Measurements from ENCODE around the gene UBAP2L. TPM values are rescaled to one million over a fixed set of nuclear protein-coding genes. Genes with fewer than 3 reads are reported as not detected.

The UBAP2L gene
- polyA plus RNA-seq, 1 donor (not counting 4 experiments of a cell fraction or from before 2014, with no cell fraction given) = 198 TPM

DNA sequence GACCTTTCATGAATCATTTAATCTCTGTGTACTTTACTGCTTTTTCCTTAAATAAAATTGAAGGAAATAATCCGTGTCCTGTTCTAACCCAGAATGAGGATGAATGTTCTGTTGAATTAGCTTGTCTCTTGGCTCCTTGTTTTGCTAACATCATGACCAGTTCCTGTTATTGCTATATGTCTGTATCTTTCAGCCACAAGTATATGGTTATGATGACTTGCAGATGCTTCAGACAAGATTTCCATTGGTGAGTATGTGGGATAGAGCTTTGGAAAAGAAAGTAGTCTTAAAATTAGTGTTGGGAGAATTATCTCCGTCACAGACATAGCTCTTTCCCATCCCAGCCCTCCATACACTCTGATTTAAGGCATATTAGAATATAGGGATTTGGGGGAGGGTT lies 38.0 kb downstream of the UBAP2L start:
- dilution Hi-C loops (cut with MboI; ENCODE audit: extremely low pct_ligation_motif_present, low sequenced_read_pairs) = no loop called here

DNA sequence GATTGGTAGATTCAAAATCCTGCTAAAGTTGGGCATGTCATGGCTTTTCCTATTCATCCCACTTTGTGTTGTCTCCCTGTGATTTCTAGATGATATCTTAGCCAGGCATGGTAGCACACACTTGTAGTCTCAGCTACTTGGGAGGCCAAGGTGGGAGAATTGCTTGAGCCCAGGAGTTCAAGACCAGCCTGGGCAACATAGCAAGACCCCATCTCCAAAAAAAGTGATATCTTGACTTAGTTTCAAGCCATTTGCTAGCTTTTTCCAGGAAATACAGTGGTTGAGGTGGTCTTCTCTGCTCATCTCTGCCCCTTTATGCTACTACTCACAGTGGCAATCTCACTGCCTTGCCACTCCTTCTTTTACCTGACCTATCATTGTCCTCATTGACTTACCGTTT lies 39.4 kb downstream of the UBAP2L start:
- FAIRE-seq = no peak

More for the DNA sequence above, 38.0 kb downstream of the UBAP2L start:
- Histone ChIP-seq H3K9ac (ENCODE audit: control insufficient read depth, extremely low read depth, insufficient read depth, low read length) (no peak overlapping the region), H3K27me3 (ENCODE audit: control insufficient read depth, extremely low read depth, insufficient read depth, low read length) (no peaks in the 10 kb centered on the region), H4K20me1 (ENCODE audit: control insufficient read depth, extremely low read depth, insufficient read depth, low read length) (no peaks in the 10 kb centered on the region), H3K4me2 (ENCODE audit: control insufficient read depth, extremely low read depth, insufficient read depth, low read depth, low read length) (no peak overlapping the region), H3K9me1 (ENCODE audit: control insufficient read depth, extremely low read depth, insufficient read depth, low read length) (no peaks in the 10 kb centered on the region), H3K27ac (ENCODE audit: control insufficient read depth, insufficient read depth, low read length) (no peak overlapping the region), H3K36me3 (ENCODE audit: control insufficient read depth in 2 of 2, extremely low read depth in 1 of 2, insufficient read depth in 2 of 2, low read length in 2 of 2) (peaks cover 59 to 70% of the 10 kb centered on the region in 2 experiments), H3K79me2 (ENCODE audit: control insufficient read depth, insufficient read depth, low read length) (no peaks in the 10 kb centered on the region), H3K4me1 (ENCODE audit: control insufficient read depth, extremely low read depth, insufficient read depth, low read length) (no peaks in the 10 kb centered on the region), H2AFZ (ENCODE audit: control insufficient read depth, low read length) (no peak overlapping the region), H3K4me3 (ENCODE audit: control insufficient read depth in 2 of 3, extremely low read depth in 1 of 3, insufficient read depth in 2 of 3, low read depth in 1 of 3, low read length in 3 of 3) (no peak overlapping the region), H3K9me3 (ENCODE audit: control insufficient read depth, low read depth, low read length) (no peaks in the 10 kb centered on the region)
- FAIRE-seq = no peak
- TF ChIP-seq EZH2 (IDR thresholded peaks at IDR 0.05; ENCODE audit: low read length) = no peak
- TF ChIP-seq, protein P1, sequence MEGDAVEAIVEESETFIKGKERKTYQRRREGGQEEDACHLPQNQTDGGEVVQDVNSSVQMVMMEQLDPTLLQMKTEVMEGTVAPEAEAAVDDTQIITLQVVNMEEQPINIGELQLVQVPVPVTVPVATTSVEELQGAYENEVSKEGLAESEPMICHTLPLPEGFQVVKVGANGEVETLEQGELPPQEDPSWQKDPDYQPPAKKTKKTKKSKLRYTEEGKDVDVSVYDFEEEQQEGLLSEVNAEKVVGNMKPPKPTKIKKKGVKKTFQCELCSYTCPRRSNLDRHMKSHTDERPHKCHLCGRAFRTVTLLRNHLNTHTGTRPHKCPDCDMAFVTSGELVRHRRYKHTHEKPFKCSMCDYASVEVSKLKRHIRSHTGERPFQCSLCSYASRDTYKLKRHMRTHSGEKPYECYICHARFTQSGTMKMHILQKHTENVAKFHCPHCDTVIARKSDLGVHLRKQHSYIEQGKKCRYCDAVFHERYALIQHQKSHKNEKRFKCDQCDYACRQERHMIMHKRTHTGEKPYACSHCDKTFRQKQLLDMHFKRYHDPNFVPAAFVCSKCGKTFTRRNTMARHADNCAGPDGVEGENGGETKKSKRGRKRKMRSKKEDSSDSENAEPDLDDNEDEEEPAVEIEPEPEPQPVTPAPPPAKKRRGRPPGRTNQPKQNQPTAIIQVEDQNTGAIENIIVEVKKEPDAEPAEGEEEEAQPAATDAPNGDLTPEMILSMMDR (optimal IDR thresholded peaks at IDR 0.05 in 1 of 3, IDR thresholded peaks at IDR 0.05 in 1 of 3, conservative IDR thresholded peaks at IDR 0.05 in 1 of 3; ENCODE audit: extremely low read depth in 1 of 3, insufficient read depth in 2 of 3, low read length in 3 of 3) = no peak
- no peak for DNase-seq (ENCODE audit: low read depth, low spot score)

More for the DNA sequence above, 39.4 kb downstream of the UBAP2L start:
- Histone ChIP-seq H3K36me3 (ENCODE audit: control insufficient read depth in 2 of 2, extremely low read depth in 1 of 2, insufficient read depth in 2 of 2, low read length in 2 of 2) (peaks cover 58 to 66% of the 10 kb centered on the region in 2 experiments), H3K4me3 (ENCODE audit: control insufficient read depth in 2 of 3, extremely low read depth in 1 of 3, insufficient read depth in 2 of 3, low read depth in 1 of 3, low read length in 3 of 3) (no peak overlapping the region), H3K9ac (ENCODE audit: control insufficient read depth, extremely low read depth, insufficient read depth, low read length) (no peak overlapping the region), H3K27me3 (ENCODE audit: control insufficient read depth, extremely low read depth, insufficient read depth, low read length) (no peaks in the 10 kb centered on the region), H3K9me3 (ENCODE audit: control insufficient read depth, low read depth, low read length) (no peaks in the 10 kb centered on the region), H3K27ac (ENCODE audit: control insufficient read depth, insufficient read depth, low read length) (no peak overlapping the region), H3K4me1 (ENCODE audit: control insufficient read depth, extremely low read depth, insufficient read depth, low read length) (no peaks in the 10 kb centered on the region), H4K20me1 (ENCODE audit: control insufficient read depth, extremely low read depth, insufficient read depth, low read length) (no peaks in the 10 kb centered on the region), H2AFZ (ENCODE audit: control insufficient read depth, low read length) (no peak overlapping the region), H3K4me2 (ENCODE audit: control insufficient read depth, extremely low read depth, insufficient read depth, low read depth, low read length) (no peak overlapping the region), H3K79me2 (ENCODE audit: control insufficient read depth, insufficient read depth, low read length) (no peaks in the 10 kb centered on the region), H3K9me1 (ENCODE audit: control insufficient read depth, extremely low read depth, insufficient read depth, low read length) (no peaks in the 10 kb centered on the region)
- no peak for DNase-seq (ENCODE audit: low read depth, low spot score)
- TF ChIP-seq, protein P1 (optimal IDR thresholded peaks at IDR 0.05 in 1 of 3, IDR thresholded peaks at IDR 0.05 in 1 of 3, conservative IDR thresholded peaks at IDR 0.05 in 1 of 3; ENCODE audit: extremely low read depth in 1 of 3, insufficient read depth in 2 of 3, low read length in 3 of 3) = no peak
- TF ChIP-seq EZH2 (IDR thresholded peaks at IDR 0.05; ENCODE audit: low read length) = no peak
- dilution Hi-C loops (cut with MboI; ENCODE audit: extremely low pct_ligation_motif_present, low sequenced_read_pairs) = no loop called here

Measured in keratinocyte (primary cell).